ENCODE data around the gene RNF213. TPM values are rescaled to one million over a fixed set of nuclear protein-coding genes. Genes with fewer than 3 reads are reported as not detected.

The RNF213 gene
- polyA plus RNA-seq, 1 donor (not counting 4 experiments of a cell fraction or from before 2014, with no cell fraction given), result 24.4 TPM

DNA sequence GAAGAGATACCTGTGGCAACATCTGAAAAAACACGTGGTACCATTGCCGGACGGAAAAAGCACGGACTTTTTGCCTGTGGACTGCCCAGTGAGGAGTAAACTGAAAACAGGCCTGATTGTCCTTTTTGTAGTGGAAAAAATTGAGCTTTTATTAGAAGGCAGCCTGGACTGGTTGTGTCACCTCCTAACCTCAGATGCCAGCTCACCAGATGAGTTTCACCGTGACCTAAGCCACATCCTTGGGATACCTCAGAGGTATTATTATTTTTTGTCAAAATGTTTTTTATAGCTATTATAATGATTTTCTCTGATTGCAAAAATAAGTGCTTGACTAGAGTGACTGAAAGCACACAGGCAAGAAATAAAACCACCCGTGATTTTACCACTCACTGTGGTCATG is 34.9 kb downstream of the RNF213 start:
- Histone ChIP-seq H3K36me3 (ENCODE audit: control insufficient read depth in 2 of 2, extremely low read depth in 1 of 2, insufficient read depth in 2 of 2, low read length in 2 of 2) (peaks cover 28 to 41% of the 10 kb centered on the region in 2 experiments), H3K79me2 (ENCODE audit: control insufficient read depth, insufficient read depth, low read length) (no peaks in the 10 kb centered on the region), H4K20me1 (ENCODE audit: control insufficient read depth, extremely low read depth, insufficient read depth, low read length) (no peaks in the 10 kb centered on the region), H3K9me3 (ENCODE audit: control insufficient read depth, low read depth, low read length) (no peaks in the 10 kb centered on the region), H2AFZ (ENCODE audit: control insufficient read depth, low read length) (no peak overlapping the region), H3K4me3 (ENCODE audit: control insufficient read depth in 2 of 3, extremely low read depth in 1 of 3, insufficient read depth in 2 of 3, low read depth in 1 of 3, low read length in 3 of 3) (no peak overlapping the region), H3K27me3 (ENCODE audit: control insufficient read depth, extremely low read depth, insufficient read depth, low read length) (no peaks in the 10 kb centered on the region), H3K9me1 (ENCODE audit: control insufficient read depth, extremely low read depth, insufficient read depth, low read length) (no peaks in the 10 kb centered on the region), H3K4me2 (ENCODE audit: control insufficient read depth, extremely low read depth, insufficient read depth, low read depth, low read length) (no peak overlapping the region), H3K4me1 (ENCODE audit: control insufficient read depth, extremely low read depth, insufficient read depth, low read length) (no peaks in the 10 kb centered on the region), H3K9ac (ENCODE audit: control insufficient read depth, extremely low read depth, insufficient read depth, low read length) (no peak overlapping the region), H3K27ac (ENCODE audit: control insufficient read depth, insufficient read depth, low read length) (no peak overlapping the region)
- FAIRE-seq (no peak), DNase-seq (ENCODE audit: low read depth, low spot score) (no peak)
- dilution Hi-C loops (cut with MboI; ENCODE audit: extremely low pct_ligation_motif_present, low sequenced_read_pairs), result no loop called here
- TF ChIP-seq, protein P1, sequence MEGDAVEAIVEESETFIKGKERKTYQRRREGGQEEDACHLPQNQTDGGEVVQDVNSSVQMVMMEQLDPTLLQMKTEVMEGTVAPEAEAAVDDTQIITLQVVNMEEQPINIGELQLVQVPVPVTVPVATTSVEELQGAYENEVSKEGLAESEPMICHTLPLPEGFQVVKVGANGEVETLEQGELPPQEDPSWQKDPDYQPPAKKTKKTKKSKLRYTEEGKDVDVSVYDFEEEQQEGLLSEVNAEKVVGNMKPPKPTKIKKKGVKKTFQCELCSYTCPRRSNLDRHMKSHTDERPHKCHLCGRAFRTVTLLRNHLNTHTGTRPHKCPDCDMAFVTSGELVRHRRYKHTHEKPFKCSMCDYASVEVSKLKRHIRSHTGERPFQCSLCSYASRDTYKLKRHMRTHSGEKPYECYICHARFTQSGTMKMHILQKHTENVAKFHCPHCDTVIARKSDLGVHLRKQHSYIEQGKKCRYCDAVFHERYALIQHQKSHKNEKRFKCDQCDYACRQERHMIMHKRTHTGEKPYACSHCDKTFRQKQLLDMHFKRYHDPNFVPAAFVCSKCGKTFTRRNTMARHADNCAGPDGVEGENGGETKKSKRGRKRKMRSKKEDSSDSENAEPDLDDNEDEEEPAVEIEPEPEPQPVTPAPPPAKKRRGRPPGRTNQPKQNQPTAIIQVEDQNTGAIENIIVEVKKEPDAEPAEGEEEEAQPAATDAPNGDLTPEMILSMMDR (optimal IDR thresholded peaks at IDR 0.05 in 1 of 3, IDR thresholded peaks at IDR 0.05 in 1 of 3, conservative IDR thresholded peaks at IDR 0.05 in 1 of 3; ENCODE audit: extremely low read depth in 1 of 3, insufficient read depth in 2 of 3, low read length in 3 of 3), result no peak
- no peak for TF ChIP-seq EZH2 (IDR thresholded peaks at IDR 0.05; ENCODE audit: low read length)

DNA sequence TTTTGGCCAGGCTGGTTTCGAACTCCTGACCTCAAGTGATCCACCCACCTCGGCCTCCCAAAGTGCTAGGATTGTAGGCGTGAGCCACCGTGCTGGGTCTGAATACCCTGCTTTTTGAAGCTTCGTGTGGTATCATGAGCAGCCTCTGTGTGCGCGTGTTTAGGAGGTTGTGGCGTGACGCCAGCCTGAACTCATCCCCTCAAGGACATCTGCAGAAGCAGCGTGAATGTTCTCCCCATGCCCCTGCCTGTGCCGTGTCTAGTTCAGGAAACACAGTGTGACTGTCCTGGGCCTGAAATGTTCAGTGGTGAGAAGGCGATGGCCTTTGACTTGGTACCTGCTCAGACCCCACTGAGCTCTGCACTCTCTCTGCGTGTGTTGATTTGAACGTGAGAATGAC is 35.6 kb downstream of the RNF213 start:
- no peak overlapping the region for H3K27ac ChIP-seq (ENCODE audit: control insufficient read depth, insufficient read depth, low read length)
- DNase-seq (ENCODE audit: low read depth, low spot score) (no peak), FAIRE-seq (no peak)
- no peaks in the 10 kb centered on the region for H3K9me3 ChIP-seq (ENCODE audit: control insufficient read depth, low read depth, low read length)
- H3K79me2 ChIP-seq (ENCODE audit: control insufficient read depth, insufficient read depth, low read length), result no peaks in the 10 kb centered on the region
- dilution Hi-C loops (cut with MboI; ENCODE audit: extremely low pct_ligation_motif_present, low sequenced_read_pairs), result no loop called here
- H3K4me3 ChIP-seq (ENCODE audit: control insufficient read depth in 2 of 3, extremely low read depth in 1 of 3, insufficient read depth in 2 of 3, low read depth in 1 of 3, low read length in 3 of 3), result no peak overlapping the region
- no peaks in the 10 kb centered on the region for H3K27me3 ChIP-seq (ENCODE audit: control insufficient read depth, extremely low read depth, insufficient read depth, low read length)
- H3K9me1 ChIP-seq (ENCODE audit: control insufficient read depth, extremely low read depth, insufficient read depth, low read length), result no peaks in the 10 kb centered on the region
- no peak overlapping the region for H3K9ac ChIP-seq (ENCODE audit: control insufficient read depth, extremely low read depth, insufficient read depth, low read length)
- H3K4me1 ChIP-seq (ENCODE audit: control insufficient read depth, extremely low read depth, insufficient read depth, low read length), result no peaks in the 10 kb centered on the region
- H3K36me3 ChIP-seq (ENCODE audit: control insufficient read depth in 2 of 2, extremely low read depth in 1 of 2, insufficient read depth in 2 of 2, low read length in 2 of 2), result peaks cover 27 to 38% of the 10 kb centered on the region in 2 experiments
- H4K20me1 ChIP-seq (ENCODE audit: control insufficient read depth, extremely low read depth, insufficient read depth, low read length), result no peaks in the 10 kb centered on the region
- H2AFZ ChIP-seq (ENCODE audit: control insufficient read depth, low read length), result no peak overlapping the region
- H3K4me2 ChIP-seq (ENCODE audit: control insufficient read depth, extremely low read depth, insufficient read depth, low read depth, low read length), result no peak overlapping the region
- no peak for TF ChIP-seq EZH2 (IDR thresholded peaks at IDR 0.05; ENCODE audit: low read length)
- TF ChIP-seq, protein P1 (optimal IDR thresholded peaks at IDR 0.05 in 1 of 3, IDR thresholded peaks at IDR 0.05 in 1 of 3, conservative IDR thresholded peaks at IDR 0.05 in 1 of 3; ENCODE audit: extremely low read depth in 1 of 3, insufficient read depth in 2 of 3, low read length in 3 of 3), result no peak

Data from keratinocyte (primary cell).